Measurements from ENCODE around the gene NXPH3.

Gene NXPH3

DNA sequence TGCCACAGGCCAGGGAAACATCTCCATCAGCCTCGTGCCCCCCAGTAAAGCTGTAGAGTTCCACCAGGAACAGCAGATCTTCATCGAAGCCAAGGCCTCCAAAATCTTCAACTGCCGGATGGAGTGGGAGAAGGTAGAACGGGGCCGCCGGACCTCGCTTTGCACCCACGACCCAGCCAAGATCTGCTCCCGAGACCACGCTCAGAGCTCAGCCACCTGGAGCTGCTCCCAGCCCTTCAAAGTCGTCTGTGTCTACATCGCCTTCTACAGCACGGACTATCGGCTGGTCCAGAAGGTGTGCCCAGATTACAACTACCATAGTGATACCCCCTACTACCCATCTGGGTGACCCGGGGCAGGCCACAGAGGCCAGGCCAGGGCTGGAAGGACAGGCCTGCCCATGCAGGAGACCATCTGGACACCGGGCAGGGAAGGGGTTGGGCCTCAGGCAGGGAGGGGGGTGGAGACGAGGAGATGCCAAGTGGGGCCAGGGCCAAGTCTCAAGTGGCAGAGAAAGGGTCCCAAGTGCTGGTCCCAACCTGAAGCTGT lies 3.4 kb downstream of the NXPH3 start:
- no peak for DNase-seq
- no peak overlapping the region for H4K5ac ChIP-seq (ENCODE audit: low read length)
- no peak overlapping the region for H3K4ac ChIP-seq (ENCODE audit: low read depth, low read length)
- no peak overlapping the region for H2BK5ac ChIP-seq (ENCODE audit: low read length)
- no peak overlapping the region for H3K56ac ChIP-seq (ENCODE audit: low read length)
- H3K27me3 ChIP-seq (ENCODE audit: insufficient read depth, low read length, poor library complexity): no peaks in the 10 kb centered on the region
- no peak overlapping the region for H3K4me2 ChIP-seq (ENCODE audit: low read length)
- H4K8ac ChIP-seq (ENCODE audit: low read depth, low read length): no peak overlapping the region
- H3K27ac ChIP-seq (ENCODE audit: low read depth, low read length): no peak overlapping the region
- no peaks in the 10 kb centered on the region for H3K79me2 ChIP-seq (ENCODE audit: control insufficient read depth, insufficient read depth, low read length)
- H3K36me3 ChIP-seq (ENCODE audit: control insufficient read depth, insufficient read depth, low read length): no peaks in the 10 kb centered on the region
- H2BK120ac ChIP-seq (ENCODE audit: low read depth, low read length): no peak overlapping the region
- no peaks in the 10 kb centered on the region for H3K79me1 ChIP-seq (ENCODE audit: low read length)
- no peak overlapping the region for H2AK5ac ChIP-seq (ENCODE audit: low read length)
- H3K4me3 ChIP-seq (ENCODE audit: low read length): no peak overlapping the region
- H3K18ac ChIP-seq (ENCODE audit: low read length): no peak overlapping the region
- peaks cover 1% of the 10 kb centered on the region for H3K4me1 ChIP-seq (ENCODE audit: control insufficient read depth, low read depth, low read length)
- H2BK15ac ChIP-seq (replicated peaks; ENCODE audit: low read depth): no peak overlapping the region
- no CpG with 5 or more reads among the region's 17 CpGs for WGBS (ENCODE audit: extremely low coverage, insufficient coverage, low lambda C conversion rate)
- H3K23ac ChIP-seq (ENCODE audit: low read length): no peak overlapping the region
- H3K9ac ChIP-seq (ENCODE audit: low read length): no peak overlapping the region

- no peak overlapping the region for H2BK15ac ChIP-seq (replicated peaks; ENCODE audit: low read depth)
- no peak overlapping the region for H3K56ac ChIP-seq (ENCODE audit: low read length)
- WGBS (ENCODE audit: extremely low coverage, insufficient coverage, low lambda C conversion rate): no CpG with 5 or more reads among the region's 5 CpGs
- H3K23ac ChIP-seq (ENCODE audit: low read length): no peak overlapping the region
- H3K27me3 ChIP-seq (ENCODE audit: insufficient read depth, low read length, poor library complexity): no peaks in the 10 kb centered on the region
- H4K5ac ChIP-seq (ENCODE audit: low read length): no peak overlapping the region
- no peak for DNase-seq
- H3K79me2 ChIP-seq (ENCODE audit: control insufficient read depth, insufficient read depth, low read length): no peaks in the 10 kb centered on the region
- H2BK5ac ChIP-seq (ENCODE audit: low read length): no peak overlapping the region
- H3K4me1 ChIP-seq (ENCODE audit: control insufficient read depth, low read depth, low read length): peaks cover 1% of the 10 kb centered on the region
- no peak overlapping the region for H4K8ac ChIP-seq (ENCODE audit: low read depth, low read length)
- H3K9ac ChIP-seq (ENCODE audit: low read length): no peak overlapping the region
- no peaks in the 10 kb centered on the region for H3K79me1 ChIP-seq (ENCODE audit: low read length)
- no peaks in the 10 kb centered on the region for H3K36me3 ChIP-seq (ENCODE audit: control insufficient read depth, insufficient read depth, low read length)
- no peak overlapping the region for H3K4me2 ChIP-seq (ENCODE audit: low read length)
- no peak overlapping the region for H3K4ac ChIP-seq (ENCODE audit: low read depth, low read length)
- H3K18ac ChIP-seq (ENCODE audit: low read length): no peak overlapping the region
- no peak overlapping the region for H3K27ac ChIP-seq (ENCODE audit: low read depth, low read length)
- H3K4me3 ChIP-seq (ENCODE audit: low read length): no peak overlapping the region
- no peak overlapping the region for H2AK5ac ChIP-seq (ENCODE audit: low read length)
- no peak overlapping the region for H2BK120ac ChIP-seq (ENCODE audit: low read depth, low read length)
Measured at GRCh38 chr17:49579522-49579921, 3.9 kb downstream of the NXPH3 start.

- H2AK5ac ChIP-seq (ENCODE audit: low read length): no peak overlapping the region
- WGBS (ENCODE audit: extremely low coverage, insufficient coverage, low lambda C conversion rate): no CpG with 5 or more reads among the region's 21 CpGs
- H3K27me3 ChIP-seq (ENCODE audit: insufficient read depth, low read length, poor library complexity): no peaks in the 10 kb centered on the region
- no peak overlapping the region for H4K5ac ChIP-seq (ENCODE audit: low read length)
- no peak overlapping the region for H3K9ac ChIP-seq (ENCODE audit: low read length)
- H2BK120ac ChIP-seq (ENCODE audit: low read depth, low read length): no peak overlapping the region
- no peak for DNase-seq
- H3K56ac ChIP-seq (ENCODE audit: low read length): no peak overlapping the region
- H3K79me1 ChIP-seq (ENCODE audit: low read length): no peaks in the 10 kb centered on the region
- H3K4me3 ChIP-seq (ENCODE audit: low read length): no peak overlapping the region
- H2BK5ac ChIP-seq (ENCODE audit: low read length): no peak overlapping the region
- no peaks in the 10 kb centered on the region for H3K79me2 ChIP-seq (ENCODE audit: control insufficient read depth, insufficient read depth, low read length)
- no peak overlapping the region for H3K4me2 ChIP-seq (ENCODE audit: low read length)
- H3K18ac ChIP-seq (ENCODE audit: low read length): no peak overlapping the region
- H3K36me3 ChIP-seq (ENCODE audit: control insufficient read depth, insufficient read depth, low read length): no peaks in the 10 kb centered on the region
- no peak overlapping the region for H4K8ac ChIP-seq (ENCODE audit: low read depth, low read length)
- H3K27ac ChIP-seq (ENCODE audit: low read depth, low read length): no peak overlapping the region
- no peak overlapping the region for H3K23ac ChIP-seq (ENCODE audit: low read length)
- no peak overlapping the region for H3K4ac ChIP-seq (ENCODE audit: low read depth, low read length)
- no peak overlapping the region for H2BK15ac ChIP-seq (replicated peaks; ENCODE audit: low read depth)
- peaks cover 1% of the 10 kb centered on the region for H3K4me1 ChIP-seq (ENCODE audit: control insufficient read depth, low read depth, low read length)
Measured at GRCh38 chr17:49580055-49580721, 4.5 kb downstream of the NXPH3 start.

DNA sequence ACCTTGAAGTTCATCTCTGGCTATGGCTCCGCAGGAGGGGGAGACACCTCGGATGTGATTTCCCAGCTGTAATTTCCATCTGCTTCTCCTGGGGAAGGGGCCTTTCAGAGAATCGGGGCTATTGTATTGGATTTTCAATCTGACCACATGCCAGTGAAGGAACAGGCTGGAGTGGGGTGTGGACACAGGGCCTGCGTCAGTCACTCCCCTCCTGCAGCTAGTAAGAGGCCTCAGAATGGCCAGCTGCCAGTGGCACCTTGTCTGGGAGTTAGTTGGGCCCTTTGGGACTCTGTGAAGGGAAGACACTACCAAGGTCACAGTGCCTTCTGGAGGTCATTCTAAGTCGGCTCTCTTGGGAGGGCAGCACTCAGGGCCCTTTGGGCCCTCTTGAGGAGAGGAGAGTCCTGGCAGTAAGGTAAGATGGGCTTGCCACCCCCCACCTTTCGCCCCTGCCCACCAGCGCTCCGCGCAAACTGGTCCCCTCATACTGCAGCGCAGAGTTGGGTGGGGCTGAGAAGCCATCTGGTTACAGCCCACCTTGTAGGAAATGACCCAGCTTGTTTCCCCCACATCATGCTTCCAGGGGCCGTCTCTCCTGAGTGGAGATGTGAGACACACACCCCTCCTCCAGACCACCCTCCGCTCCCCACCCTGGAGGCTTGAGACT lies 5.4 kb downstream of the NXPH3 start:
- H3K4me1 ChIP-seq (ENCODE audit: control insufficient read depth, low read depth, low read length): peaks cover 1% of the 10 kb centered on the region
- H3K4me3 ChIP-seq (ENCODE audit: low read length): no peak overlapping the region
- H4K5ac ChIP-seq (ENCODE audit: low read length): no peak overlapping the region
- no peaks in the 10 kb centered on the region for H3K36me3 ChIP-seq (ENCODE audit: control insufficient read depth, insufficient read depth, low read length)
- no peak overlapping the region for H2BK120ac ChIP-seq (ENCODE audit: low read depth, low read length)
- H3K9ac ChIP-seq (ENCODE audit: low read length): no peak overlapping the region
- H3K18ac ChIP-seq (ENCODE audit: low read length): no peak overlapping the region
- DNase-seq: no peak
- no peak overlapping the region for H2BK5ac ChIP-seq (ENCODE audit: low read length)
- H4K8ac ChIP-seq (ENCODE audit: low read depth, low read length): no peak overlapping the region
- H3K56ac ChIP-seq (ENCODE audit: low read length): no peak overlapping the region
- H2BK15ac ChIP-seq (replicated peaks; ENCODE audit: low read depth): no peak overlapping the region
- WGBS (ENCODE audit: extremely low coverage, insufficient coverage, low lambda C conversion rate): no CpG with 5 or more reads among the region's 12 CpGs
- no peaks in the 10 kb centered on the region for H3K27me3 ChIP-seq (ENCODE audit: insufficient read depth, low read length, poor library complexity)
- no peaks in the 10 kb centered on the region for H3K79me2 ChIP-seq (ENCODE audit: control insufficient read depth, insufficient read depth, low read length)
- no peak overlapping the region for H3K23ac ChIP-seq (ENCODE audit: low read length)
- H3K27ac ChIP-seq (ENCODE audit: low read depth, low read length): no peak overlapping the region
- no peak overlapping the region for H3K4ac ChIP-seq (ENCODE audit: low read depth, low read length)
- no peak overlapping the region for H2AK5ac ChIP-seq (ENCODE audit: low read length)
- no peaks in the 10 kb centered on the region for H3K79me1 ChIP-seq (ENCODE audit: low read length)
- no peak overlapping the region for H3K4me2 ChIP-seq (ENCODE audit: low read length)

DNA sequence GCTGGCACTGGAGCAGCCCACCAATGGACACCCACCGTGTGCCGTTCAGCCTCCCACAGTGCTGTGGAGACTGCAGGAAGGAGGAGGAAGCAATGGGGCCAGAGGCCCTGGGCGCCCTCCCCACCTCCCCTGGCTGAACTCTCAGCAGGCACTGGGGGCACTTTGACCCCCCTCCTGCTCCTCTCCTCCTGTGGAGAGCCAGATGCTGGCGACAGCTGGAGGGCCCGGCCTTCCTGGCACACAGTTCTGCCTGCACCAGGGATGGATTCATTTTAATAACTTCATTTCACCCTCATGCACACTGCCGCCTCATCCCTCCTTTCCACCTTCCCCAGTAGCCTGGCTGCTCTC lies 6.0 kb downstream of the NXPH3 start:
- Histone ChIP-seq H3K18ac (ENCODE audit: low read length) (no peak overlapping the region), H2BK5ac (ENCODE audit: low read length) (no peak overlapping the region), H3K23ac (ENCODE audit: low read length) (no peak overlapping the region), H2AK5ac (ENCODE audit: low read length) (no peak overlapping the region), H3K4me1 (ENCODE audit: control insufficient read depth, low read depth, low read length) (peaks cover 1% of the 10 kb centered on the region), H3K4ac (ENCODE audit: low read depth, low read length) (no peak overlapping the region), H3K36me3 (ENCODE audit: control insufficient read depth, insufficient read depth, low read length) (no peaks in the 10 kb centered on the region), H3K27ac (ENCODE audit: low read depth, low read length) (no peak overlapping the region), H3K27me3 (ENCODE audit: insufficient read depth, low read length, poor library complexity) (no peaks in the 10 kb centered on the region), H4K8ac (ENCODE audit: low read depth, low read length) (no peak overlapping the region), H3K79me2 (ENCODE audit: control insufficient read depth, insufficient read depth, low read length) (no peaks in the 10 kb centered on the region), H2BK120ac (ENCODE audit: low read depth, low read length) (no peak overlapping the region), H3K4me2 (ENCODE audit: low read length) (no peak overlapping the region), H2BK15ac (replicated peaks; ENCODE audit: low read depth) (no peak overlapping the region), H3K56ac (ENCODE audit: low read length) (no peak overlapping the region), H3K79me1 (ENCODE audit: low read length) (no peaks in the 10 kb centered on the region), H3K9ac (ENCODE audit: low read length) (no peak overlapping the region), H3K4me3 (ENCODE audit: low read length) (no peak overlapping the region), H4K5ac (ENCODE audit: low read length) (no peak overlapping the region)
- no CpG with 5 or more reads among the region's 6 CpGs for WGBS (ENCODE audit: extremely low coverage, insufficient coverage, low lambda C conversion rate)
- no peak for DNase-seq
